Fibroblast of lung (primary cell): ENCODE data around the gene TNFSF13. TPM values are rescaled to one million over a fixed set of nuclear protein-coding genes. Genes with fewer than 3 reads are reported as not detected.

Source experiments
- DNase-seq, 2 donors: peaks; one replicate each; pipeline versions ENCODE4 v3.0.0 to v3.0.0-alpha.2; 2010; ENCODE audit warnings: low read depth in 2 of 2
- H2AFZ ChIP-seq: 2 replicates; pipeline ENCODE4 v1.5.1; 2012; ENCODE audit warnings: low read length, control low read depth, inconsistent platforms
- H3K27ac ChIP-seq: 2 replicates; pipeline ENCODE4 v1.5.1; 2011; ENCODE audit warnings: low read length, control low read depth; ENCODE audit not compliant: insufficient read depth
- H3K27me3 ChIP-seq: 2 replicates; pipeline ENCODE4 v1.5.1; 2011; ENCODE audit warnings: mild to moderate bottlenecking, low read length; ENCODE audit not compliant: control insufficient read depth, insufficient read depth
- H3K36me3 ChIP-seq: 2 replicates; pipeline ENCODE4 v1.5.1; 2011; ENCODE audit warnings: low read length; ENCODE audit not compliant: control insufficient read depth, insufficient read depth
- H3K4me1 ChIP-seq: 2 replicates; pipeline ENCODE4 v1.5.1; 2011; ENCODE audit warnings: low read length; ENCODE audit not compliant: control insufficient read depth, insufficient read depth; ENCODE audit errors: extremely low read depth
- H3K4me2 ChIP-seq: 2 replicates; pipeline ENCODE4 v1.5.1; 2011; ENCODE audit warnings: low read length, control low read depth; ENCODE audit not compliant: insufficient read depth; ENCODE audit errors: extremely low read depth
- H3K4me3 ChIP-seq, 4 experiments: fragments of 200-600 bp in 1 of 4; sonication (generic) in 1 of 4; replicated peaks in 1 of 4; 2 replicates each; pipeline ENCODE4 v1.5.1; 2011 to 2016; ENCODE audit warnings: low read length in 4 of 4, low read depth in 3 of 4, mild to moderate bottlenecking in 3 of 4, control low read depth in 2 of 4, inconsistent platforms in 1 of 4, mixed read lengths in 1 of 4; ENCODE audit not compliant: insufficient read depth in 1 of 4; ENCODE audit errors: control extremely low read depth in 1 of 4
- H3K79me2 ChIP-seq: 2 replicates; pipeline ENCODE4 v1.5.1; 2012; ENCODE audit warnings: mild to moderate bottlenecking, low read length, inconsistent platforms; ENCODE audit not compliant: control insufficient read depth, insufficient read depth
- H3K9ac ChIP-seq: 2 replicates; pipeline ENCODE4 v1.5.1; 2011; ENCODE audit warnings: mild to moderate bottlenecking, low read length, control low read depth; ENCODE audit not compliant: insufficient read depth
- H3K9me3 ChIP-seq: 2 replicates; pipeline ENCODE4 v1.5.1; 2012; ENCODE audit warnings: low read depth, low read length; ENCODE audit not compliant: control insufficient read depth, insufficient read depth
- H4K20me1 ChIP-seq: 2 replicates; pipeline ENCODE4 v1.5.1; 2011; ENCODE audit warnings: low read length; ENCODE audit not compliant: control insufficient read depth, insufficient read depth; ENCODE audit errors: extremely low read depth
- EZH2 ChIP-seq: IDR thresholded peaks from 2 replicates; pipeline ENCODE4 v1.5.1; 2012; ENCODE audit warnings: low read length, control low read depth, mild to moderate bottlenecking; ENCODE audit errors: missing control alignments
- polyA plus RNA-seq, 2 donors: library from polyadenylated mRNA; depleted of rRNA in 1 of 2; stranded (reverse) in 1 of 2; unstranded in 1 of 2; fragments of >200 nt; gene quantifications; 2 replicates each; pipeline ENCODE4 v1.2.1, GENCODE V29; 2011 to 2012; ENCODE audit warnings: missing spikeins in 1 of 2
- total RNA-seq: library from RNA; depleted of rRNA; stranded (reverse); fragments of >200 nt; gene quantifications from 2 replicates; pipeline ENCODE4 v1.2.1, GENCODE V29; 2014
- TF ChIP-seq, protein P1 (sequence below), 2 donors: IDR thresholded peaks in 1 of 2; conservative IDR thresholded peaks in 1 of 2; 1 replicate in 1 of 2; 2 replicates in 1 of 2; pipeline ENCODE4 v1.5.1; 2011 to 2012; ENCODE audit warnings: low read length in 2 of 2, control low read depth in 1 of 2, inconsistent platforms in 1 of 2, low read depth in 1 of 2, mild to moderate bottlenecking in 1 of 2

Gene TNFSF13
- total and polyA plus RNA-seq, 2 donors (not counting 1 experiment from before 2014, with no cell fraction given), result 2.0 to 2.5 TPM

DNA sequence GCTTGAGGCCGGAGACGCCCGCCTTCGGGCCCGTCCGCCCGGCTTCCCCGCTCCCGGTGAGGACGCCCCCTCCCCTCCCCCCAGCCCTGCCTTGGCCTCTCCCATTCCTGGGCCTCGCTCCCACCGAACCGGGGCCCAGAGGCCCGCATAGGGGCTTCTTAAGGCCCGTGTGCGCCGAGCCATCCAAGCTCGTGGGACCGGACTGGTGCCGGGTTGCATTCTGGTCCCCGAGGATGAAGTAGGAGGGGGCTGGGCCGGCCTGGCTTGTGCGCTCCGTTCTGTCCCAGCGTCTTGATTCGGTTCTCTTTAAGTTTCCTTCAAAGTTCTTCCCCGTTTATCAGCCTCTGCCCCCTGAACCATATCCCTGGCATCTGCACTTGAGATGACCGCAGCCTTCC, 3.7 kb downstream of the TNFSF13 start:
- H3K27me3 ChIP-seq, result no peaks in the 10 kb centered on the region
- H3K4me1 ChIP-seq, result peaks cover 21% of the 10 kb centered on the region
- H3K79me2 ChIP-seq, result peaks cover 38% of the 10 kb centered on the region
- H2AFZ ChIP-seq, result no peak overlapping the region
- peak overlapping the region; percentile 80 for H3K27ac ChIP-seq
- peak overlapping the region; percentile 65 to 87 (median 84) for H3K4me3 ChIP-seq
- no peaks in the 10 kb centered on the region for H3K9me3 ChIP-seq
- H4K20me1 ChIP-seq, result no peaks in the 10 kb centered on the region
- peak overlapping the region; percentile 96 for H3K4me2 ChIP-seq
- peak overlapping the region; percentile 86 for H3K9ac ChIP-seq
- peaks cover 19% of the 10 kb centered on the region for H3K36me3 ChIP-seq
- TF ChIP-seq, protein P1, sequence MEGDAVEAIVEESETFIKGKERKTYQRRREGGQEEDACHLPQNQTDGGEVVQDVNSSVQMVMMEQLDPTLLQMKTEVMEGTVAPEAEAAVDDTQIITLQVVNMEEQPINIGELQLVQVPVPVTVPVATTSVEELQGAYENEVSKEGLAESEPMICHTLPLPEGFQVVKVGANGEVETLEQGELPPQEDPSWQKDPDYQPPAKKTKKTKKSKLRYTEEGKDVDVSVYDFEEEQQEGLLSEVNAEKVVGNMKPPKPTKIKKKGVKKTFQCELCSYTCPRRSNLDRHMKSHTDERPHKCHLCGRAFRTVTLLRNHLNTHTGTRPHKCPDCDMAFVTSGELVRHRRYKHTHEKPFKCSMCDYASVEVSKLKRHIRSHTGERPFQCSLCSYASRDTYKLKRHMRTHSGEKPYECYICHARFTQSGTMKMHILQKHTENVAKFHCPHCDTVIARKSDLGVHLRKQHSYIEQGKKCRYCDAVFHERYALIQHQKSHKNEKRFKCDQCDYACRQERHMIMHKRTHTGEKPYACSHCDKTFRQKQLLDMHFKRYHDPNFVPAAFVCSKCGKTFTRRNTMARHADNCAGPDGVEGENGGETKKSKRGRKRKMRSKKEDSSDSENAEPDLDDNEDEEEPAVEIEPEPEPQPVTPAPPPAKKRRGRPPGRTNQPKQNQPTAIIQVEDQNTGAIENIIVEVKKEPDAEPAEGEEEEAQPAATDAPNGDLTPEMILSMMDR (conservative IDR thresholded peaks at IDR 0.05 in 1 of 2, IDR thresholded peaks at IDR 0.05 in 1 of 2; ENCODE audit: low read depth in 1 of 2, low read length in 2 of 2), result no peak
- TF ChIP-seq EZH2, result no peak
- no peak for DNase-seq

DNA sequence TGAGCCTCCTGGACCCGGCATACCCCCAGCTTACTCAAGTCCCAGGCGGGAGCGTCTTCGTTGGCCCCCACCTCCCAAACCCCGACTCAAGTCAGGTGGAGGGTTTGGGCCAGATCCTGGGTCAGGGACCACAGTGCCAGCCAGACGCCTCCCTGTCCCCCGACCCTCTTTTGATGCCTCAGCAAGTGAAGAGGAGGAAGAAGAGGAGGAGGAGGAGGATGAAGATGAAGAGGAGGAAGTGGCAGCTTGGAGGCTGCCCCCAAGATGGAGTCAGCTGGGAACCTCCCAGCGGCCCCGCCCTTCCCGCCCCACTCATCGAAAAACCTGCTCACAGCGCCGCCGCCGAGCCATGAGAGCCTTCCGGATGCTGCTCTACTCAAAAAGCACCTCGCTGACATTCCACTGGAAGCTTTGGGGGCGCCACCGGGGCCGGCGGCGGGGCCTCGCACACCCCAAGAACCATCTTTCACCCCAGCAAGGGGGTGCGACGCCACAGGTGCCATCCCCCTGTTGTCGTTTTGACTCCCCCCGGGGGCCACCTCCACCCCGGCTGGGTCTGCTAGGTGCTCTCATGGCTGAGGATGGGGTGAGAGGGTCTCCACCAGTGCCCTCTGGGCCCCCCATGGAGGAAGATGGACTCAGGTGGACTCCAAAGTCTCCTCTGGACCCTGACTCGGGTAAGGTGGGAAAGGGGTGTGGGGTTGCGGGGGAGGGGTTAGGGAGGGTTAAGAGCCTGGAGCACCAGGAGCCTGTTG, 4.7 kb downstream of the TNFSF13 start:
- no peak overlapping the region for H2AFZ ChIP-seq
- H3K27me3 ChIP-seq, result no peaks in the 10 kb centered on the region
- TF ChIP-seq, protein P1 (conservative IDR thresholded peaks at IDR 0.05 in 1 of 2, IDR thresholded peaks at IDR 0.05 in 1 of 2; ENCODE audit: low read depth in 1 of 2, low read length in 2 of 2), result no peak
- TF ChIP-seq EZH2, result no peak
- peak overlapping the region; percentile 96 for H3K4me2 ChIP-seq
- peaks cover 17% of the 10 kb centered on the region for H3K4me1 ChIP-seq
- no peaks in the 10 kb centered on the region for H3K9me3 ChIP-seq
- H3K27ac ChIP-seq, result no peak overlapping the region
- no peak overlapping the region for H3K9ac ChIP-seq
- peak overlapping the region in 3 of 4 experiments; percentile 82 to 87 (median 86) for H3K4me3 ChIP-seq
- peaks cover 19% of the 10 kb centered on the region for H3K36me3 ChIP-seq
- H3K79me2 ChIP-seq, result peaks cover 38% of the 10 kb centered on the region
- no peaks in the 10 kb centered on the region for H4K20me1 ChIP-seq
- DNase-seq, result no peak

DNA sequence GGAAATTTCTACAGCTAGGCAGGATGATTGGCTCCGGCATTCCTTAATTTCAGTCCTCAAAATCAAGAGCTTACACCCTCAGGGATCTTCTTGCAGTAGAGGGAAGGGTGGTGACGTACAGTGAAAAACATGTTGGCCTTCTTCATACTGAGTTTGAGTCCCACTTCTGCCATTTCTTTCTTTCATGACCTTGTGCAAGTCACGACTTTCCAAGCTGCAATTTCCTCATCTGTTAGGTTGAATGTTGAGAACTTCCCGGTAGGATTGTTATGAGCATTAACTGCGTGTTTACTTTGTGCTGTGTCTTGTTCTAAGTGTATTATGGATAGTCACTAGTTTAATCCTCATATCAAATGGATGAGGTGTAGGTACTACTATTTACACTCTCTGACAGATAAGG, 11.0 kb downstream of the TNFSF13 start:
- H3K9me3 ChIP-seq, result no peaks in the 10 kb centered on the region
- H3K36me3 ChIP-seq, result peaks cover 26% of the 10 kb centered on the region
- H3K4me1 ChIP-seq, result peaks cover 9% of the 10 kb centered on the region
- no peak for DNase-seq
- H3K4me3 ChIP-seq, result no peak overlapping the region
- H4K20me1 ChIP-seq, result peaks cover 3% of the 10 kb centered on the region
- no peak overlapping the region for H3K27ac ChIP-seq
- TF ChIP-seq, protein P1 (conservative IDR thresholded peaks at IDR 0.05 in 1 of 2, IDR thresholded peaks at IDR 0.05 in 1 of 2; ENCODE audit: low read depth in 1 of 2, low read length in 2 of 2), result no peak
- TF ChIP-seq EZH2, result no peak
- H2AFZ ChIP-seq, result no peak overlapping the region
- no peak overlapping the region for H3K4me2 ChIP-seq
- H3K9ac ChIP-seq, result no peak overlapping the region
- H3K27me3 ChIP-seq, result no peaks in the 10 kb centered on the region
- peaks cover 35% of the 10 kb centered on the region for H3K79me2 ChIP-seq
